ENCODE data around the gene TMEM219.
"Not testable (repeated sequence)": the region's sequence is repeated elsewhere in the genome, so short reads cannot be mapped to it uniquely, and the experiment has no call there.

The TMEM219 gene

GRCh38 chr16:29996766-29997250, 34.9 kb downstream of the TMEM219 start:
- DNase-seq: no peak

- no peak for DNase-seq
Observed at GRCh38 chr16:29999605-30000004, 37.7 kb downstream of the TMEM219 start.

- DNase-seq: no peak
Observed at GRCh38 chr16:30000735-30001631, 39.1 kb downstream of the TMEM219 start.

- no peak for DNase-seq
Observed at GRCh38 chr16:30002614-30003346, 40.9 kb downstream of the TMEM219 start.

- no peak for DNase-seq
Observed at GRCh38 chr16:30003670-30004423, 42.0 kb downstream of the TMEM219 start.

- DNase-seq: no peak
Observed at GRCh38 chr16:30004424-30004776, 42.5 kb downstream of the TMEM219 start.

GRCh38 chr16:30004811-30005242, 42.9 kb downstream of the TMEM219 start:
- no peak for DNase-seq

- DNase-seq: no peak
Observed at GRCh38 chr16:30005341-30006094, 43.6 kb downstream of the TMEM219 start.

GRCh38 chr16:30006095-30006473, 44.2 kb downstream of the TMEM219 start:
- no peak for DNase-seq

GRCh38 chr16:30006659-30007377, 44.9 kb downstream of the TMEM219 start:
- DNase-seq: no peak

- no peak for DNase-seq
Observed at GRCh38 chr16:30007378-30007895, 45.6 kb downstream of the TMEM219 start.

GRCh38 chr16:30009085-30009862, 47.4 kb downstream of the TMEM219 start:
- DNase-seq: no peak

- DNase-seq: no peak
Observed at GRCh38 chr16:30009990-30010843, 48.3 kb downstream of the TMEM219 start.

GRCh38 chr16:30010844-30011713, 49.2 kb downstream of the TMEM219 start, which contains the start of gene DOC2A:
Gene DOC2A, minus strand, starts transcription at chr16:30011027. Its CDS starts 805 bp downstream, at chr16:30010222.
- DNase-seq: no peak

GRCh38 chr16:30011714-30012504, 50.0 kb downstream of the TMEM219 start:
- DNase-seq: no peak

- DNase-seq: not testable (repeated sequence)
Observed at GRCh38 chr16:30012598-30012997, 50.7 kb downstream of the TMEM219 start.

- not testable (repeated sequence) for DNase-seq
Observed at GRCh38 chr16:30015450-30015849, 53.6 kb downstream of the TMEM219 start.

All from NCI-H2081 treated with DMSO at 0.1 percent for 48 hours (cell line).